GM10266 (cell line): ENCODE measurements around the gene SLCO4A1.

Experiments
- DNase-seq: peaks from one replicate; pipeline ENCODE4 v3.0.0; 2012; ENCODE audit errors: extremely low spot score
- CTCF ChIP-seq: IDR thresholded peaks from 2 replicates; pipeline ENCODE4 v1.5.1; 2012; ENCODE audit warnings: mild to moderate bottlenecking, low read depth; ENCODE audit not compliant: control insufficient read depth, insufficient read depth; ENCODE audit errors: missing control alignments

The SLCO4A1 gene

GRCh38 chr20:62705627-62706026 lies 63.3 kb downstream of the SLCO4A1 start:
- no peak for TF ChIP-seq CTCF
- no peak for DNase-seq

GRCh38 chr20:62706344-62706743 lies 64.0 kb downstream of the SLCO4A1 start:
- TF ChIP-seq CTCF: no peak
- no peak for DNase-seq

GRCh38 chr20:62706857-62707256 lies 64.6 kb downstream of the SLCO4A1 start:
- no peak for DNase-seq
- no peak for TF ChIP-seq CTCF

GRCh38 chr20:62707276-62707920 lies 65.1 kb downstream of the SLCO4A1 start:
- DNase-seq: no peak
- no peak for TF ChIP-seq CTCF

- DNase-seq: no peak
- TF ChIP-seq CTCF: no peak
Observed at GRCh38 chr20:62707921-62708521, 65.7 kb downstream of the SLCO4A1 start.

GRCh38 chr20:62708591-62709536 lies 66.6 kb downstream of the SLCO4A1 start, which contains the start of gene NTSR1:
NTSR1 (plus strand) TSS chr20:62708836; CDS start chr20:62709208, 372 bp downstream.
- no peak for DNase-seq
- no peak for TF ChIP-seq CTCF
